ENCODE measurements around the gene LRP1B. TPM values are rescaled to one million over a fixed set of nuclear protein-coding genes. Genes with fewer than 3 reads are reported as not detected.

The LRP1B gene
- total RNA-seq, 4 donors from 2014 or later = 1.2 to 3.3 (median 2.6) TPM

DNA sequence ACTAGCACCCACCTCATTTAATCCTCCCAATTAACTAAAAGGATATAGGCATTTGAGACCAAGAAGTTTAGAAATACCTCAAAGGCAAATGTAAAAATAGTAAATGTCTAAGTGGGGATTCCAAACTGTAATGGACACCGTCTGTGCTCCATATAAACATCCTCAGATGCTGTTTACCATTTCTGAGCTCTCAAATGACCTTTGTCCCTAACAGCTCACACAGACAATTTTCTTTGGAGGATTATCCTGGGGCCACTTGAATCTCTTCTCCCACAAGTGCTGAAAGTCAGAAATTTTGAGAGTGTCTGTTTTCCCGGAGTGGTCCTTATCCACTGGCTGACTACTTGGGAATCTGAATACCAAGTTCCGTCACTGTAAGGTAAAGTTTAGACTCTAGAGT is 1418.9 kb downstream of the LRP1B start:
- H3K27me3 ChIP-seq = no peaks in the 10 kb centered on the region
- TF ChIP-seq, protein P1, sequence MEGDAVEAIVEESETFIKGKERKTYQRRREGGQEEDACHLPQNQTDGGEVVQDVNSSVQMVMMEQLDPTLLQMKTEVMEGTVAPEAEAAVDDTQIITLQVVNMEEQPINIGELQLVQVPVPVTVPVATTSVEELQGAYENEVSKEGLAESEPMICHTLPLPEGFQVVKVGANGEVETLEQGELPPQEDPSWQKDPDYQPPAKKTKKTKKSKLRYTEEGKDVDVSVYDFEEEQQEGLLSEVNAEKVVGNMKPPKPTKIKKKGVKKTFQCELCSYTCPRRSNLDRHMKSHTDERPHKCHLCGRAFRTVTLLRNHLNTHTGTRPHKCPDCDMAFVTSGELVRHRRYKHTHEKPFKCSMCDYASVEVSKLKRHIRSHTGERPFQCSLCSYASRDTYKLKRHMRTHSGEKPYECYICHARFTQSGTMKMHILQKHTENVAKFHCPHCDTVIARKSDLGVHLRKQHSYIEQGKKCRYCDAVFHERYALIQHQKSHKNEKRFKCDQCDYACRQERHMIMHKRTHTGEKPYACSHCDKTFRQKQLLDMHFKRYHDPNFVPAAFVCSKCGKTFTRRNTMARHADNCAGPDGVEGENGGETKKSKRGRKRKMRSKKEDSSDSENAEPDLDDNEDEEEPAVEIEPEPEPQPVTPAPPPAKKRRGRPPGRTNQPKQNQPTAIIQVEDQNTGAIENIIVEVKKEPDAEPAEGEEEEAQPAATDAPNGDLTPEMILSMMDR (IDR thresholded peaks at IDR 0.05) = no peak
- TF ChIP-seq EP300 (IDR thresholded peaks at IDR 0.05) = no peak
- TF ChIP-seq POLR2A (IDR thresholded peaks at IDR 0.05) = no peak
- H3K36me3 ChIP-seq = no peaks in the 10 kb centered on the region
- 61 to 79% methylated on average over 3 of the region's 3 CpGs for WGBS, 2 donors
- no peaks in the 10 kb centered on the region for H3K4me1 ChIP-seq
- DNase-seq (ENCODE audit: low spot score in 2 of 2) = no peak
- H3K9me3 ChIP-seq = no peaks in the 10 kb centered on the region
- H3K27ac ChIP-seq = no peak overlapping the region
- H3K4me3 ChIP-seq = no peak overlapping the region

DNA sequence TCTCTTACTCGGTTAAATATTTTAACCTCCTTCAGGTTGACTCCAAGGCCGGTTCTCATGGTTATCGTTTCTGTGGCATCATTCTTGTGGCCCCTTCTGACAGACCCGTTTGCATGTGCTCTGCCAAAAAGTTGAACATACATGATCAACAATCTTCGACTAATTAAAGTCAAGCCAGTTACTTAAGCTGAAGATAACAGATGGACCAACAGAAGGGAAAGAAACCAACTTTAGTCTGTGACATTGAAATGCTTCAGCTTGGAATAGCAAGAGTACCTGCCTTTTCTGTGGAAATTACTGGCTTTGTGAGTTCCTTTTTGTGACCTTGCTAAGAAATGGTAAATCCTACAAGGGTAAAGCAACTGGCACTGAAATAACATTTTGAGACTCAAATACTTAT is 1429.1 kb downstream of the LRP1B start:
- H3K27ac ChIP-seq = no peak overlapping the region
- WGBS, 2 donors = 91 to 93% methylated on average over 5 of the region's 5 CpGs
- no peaks in the 10 kb centered on the region for H3K27me3 ChIP-seq
- H3K36me3 ChIP-seq = no peaks in the 10 kb centered on the region
- no peaks in the 10 kb centered on the region for H3K9me3 ChIP-seq
- TF ChIP-seq EP300 (IDR thresholded peaks at IDR 0.05) (no peak), POLR2A (IDR thresholded peaks at IDR 0.05) (no peak)
- TF ChIP-seq, protein P1 (IDR thresholded peaks at IDR 0.05) = no peak
- DNase-seq (ENCODE audit: low spot score in 2 of 2) = no peak
- no peak overlapping the region for H3K4me3 ChIP-seq
- no peaks in the 10 kb centered on the region for H3K4me1 ChIP-seq

DNA sequence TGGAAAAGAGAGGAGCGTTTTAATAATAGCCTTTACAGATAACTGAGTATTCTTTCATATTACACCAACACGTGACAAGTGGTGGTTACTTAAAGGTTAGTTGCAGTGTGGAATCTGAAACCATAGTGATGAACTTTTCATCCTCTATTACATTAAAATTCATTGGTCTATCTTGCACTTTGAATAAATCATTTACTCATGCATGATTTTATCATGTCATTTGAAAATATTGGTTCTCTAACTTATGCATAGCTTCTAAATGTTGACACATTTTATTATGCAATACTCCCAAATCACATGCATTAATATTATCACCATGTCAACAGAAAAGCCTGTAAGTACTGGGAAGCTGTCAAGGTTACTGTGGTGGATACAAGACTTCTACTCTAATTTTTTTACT is 1432.2 kb downstream of the LRP1B start:
- no peak overlapping the region for H3K4me3 ChIP-seq
- H3K9me3 ChIP-seq = no peaks in the 10 kb centered on the region
- no peaks in the 10 kb centered on the region for H3K27me3 ChIP-seq
- no peak for TF ChIP-seq POLR2A (IDR thresholded peaks at IDR 0.05)
- TF ChIP-seq, protein P1 (IDR thresholded peaks at IDR 0.05) = no peak
- no peak for TF ChIP-seq EP300 (IDR thresholded peaks at IDR 0.05)
- H3K4me1 ChIP-seq = no peaks in the 10 kb centered on the region
- 74 to 85% methylated on average over 2 of the region's 2 CpGs for WGBS, 2 donors
- H3K27ac ChIP-seq = no peak overlapping the region
- no peaks in the 10 kb centered on the region for H3K36me3 ChIP-seq
- DNase-seq (ENCODE audit: low spot score in 2 of 2) = no peak

DNA sequence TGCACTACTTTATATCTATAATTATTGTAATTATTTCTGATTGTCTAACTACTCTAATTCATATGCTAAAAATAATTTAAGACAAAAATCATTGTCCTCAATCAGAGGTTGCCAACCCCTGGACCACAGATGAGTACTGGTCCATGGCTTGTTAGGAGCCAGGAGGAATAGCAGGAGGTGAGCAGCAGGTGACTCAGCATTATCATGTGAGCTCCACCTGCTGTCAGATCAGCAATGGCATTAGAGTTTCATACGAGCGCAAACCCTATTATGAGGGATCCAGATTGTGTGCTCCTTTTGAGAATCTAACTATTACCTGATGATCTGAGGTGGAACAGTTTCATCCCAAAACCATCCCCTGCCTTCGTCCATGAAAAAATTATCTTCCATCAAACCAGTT is 1434.4 kb downstream of the LRP1B start:
- Histone ChIP-seq H3K4me3 (no peak overlapping the region), H3K27me3 (no peaks in the 10 kb centered on the region), H3K4me1 (no peaks in the 10 kb centered on the region), H3K27ac (no peak overlapping the region), H3K9me3 (no peaks in the 10 kb centered on the region), H3K36me3 (no peaks in the 10 kb centered on the region)
- 87 to 92% methylated on average over 3 of the region's 3 CpGs for whole genome bisulfite sequencing, 2 donors
- no peak for DNase-seq (ENCODE audit: low spot score in 2 of 2)
- TF ChIP-seq, protein P1 (IDR thresholded peaks at IDR 0.05) = no peak
- TF ChIP-seq POLR2A (IDR thresholded peaks at IDR 0.05) (no peak), EP300 (IDR thresholded peaks at IDR 0.05) (no peak)

DNA sequence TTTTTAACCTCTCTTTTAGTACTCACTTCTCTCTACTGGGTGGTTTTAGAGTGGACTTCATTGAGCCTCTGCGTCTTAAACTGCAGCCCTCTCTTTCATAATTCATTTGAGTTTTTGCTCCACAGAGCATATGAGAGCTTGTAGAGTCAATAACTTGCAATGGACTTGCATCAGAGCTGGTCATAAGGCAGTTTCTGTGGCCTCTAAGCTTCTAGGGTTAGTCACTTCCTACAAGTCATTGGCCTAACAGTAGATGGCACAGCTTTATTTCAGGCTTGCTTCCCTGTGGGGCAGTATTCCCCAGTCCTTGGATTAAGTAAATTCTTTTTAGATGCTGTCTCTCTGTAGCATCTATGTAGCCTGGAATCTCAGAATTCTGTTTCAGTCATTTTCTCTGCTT is 1435.7 kb downstream of the LRP1B start:
- WGBS, 2 donors = 86 to 92% methylated on average over 1 of the region's 1 CpG
- Histone ChIP-seq H3K27me3 (no peaks in the 10 kb centered on the region), H3K27ac (no peak overlapping the region), H3K36me3 (no peaks in the 10 kb centered on the region), H3K4me3 (no peak overlapping the region), H3K9me3 (no peaks in the 10 kb centered on the region), H3K4me1 (no peaks in the 10 kb centered on the region)
- DNase-seq (ENCODE audit: low spot score in 2 of 2) = no peak
- TF ChIP-seq EP300 (IDR thresholded peaks at IDR 0.05) = no peak
- no peak for TF ChIP-seq POLR2A (IDR thresholded peaks at IDR 0.05)
- TF ChIP-seq, protein P1 (IDR thresholded peaks at IDR 0.05) = no peak

All from tibial nerve (tissue), 4 donors.